Mesodermal cell (in vitro differentiated cells): ENCODE measurements around the gene SLCO1C1.
"Not testable (repeated sequence)": the region's sequence is repeated elsewhere in the genome, so short reads cannot be mapped to it uniquely, and the experiment has no call there.

Experiments
- H3K27ac ChIP-seq: 2 replicates; pipeline ENCODE4 v1.7.0; 2013; ENCODE audit warnings: mild to moderate bottlenecking, low read depth, low read length, moderate library complexity; ENCODE audit not compliant: severe bottlenecking
- H3K36me3 ChIP-seq: 2 replicates; pipeline ENCODE4 v1.7.1; 2013; ENCODE audit warnings: mild to moderate bottlenecking, low read length, moderate library complexity; ENCODE audit not compliant: control insufficient read depth, insufficient read depth
- H3K4me1 ChIP-seq: one replicate; pipeline ENCODE4 v1.7.1; 2013; ENCODE audit warnings: mild to moderate bottlenecking, low read length; ENCODE audit not compliant: insufficient read depth, control insufficient read depth, poor library complexity, severe bottlenecking
- H3K4me3 ChIP-seq: 2 replicates; pipeline ENCODE4 v1.7.0; 2013; ENCODE audit warnings: low read length, control low read depth, mild to moderate bottlenecking; ENCODE audit not compliant: insufficient read depth, poor library complexity, severe bottlenecking; ENCODE audit errors: extremely low read depth
- H3K9me3 ChIP-seq: 2 replicates; pipeline ENCODE4 v1.7.1; 2013; ENCODE audit warnings: mild to moderate bottlenecking, low read length, moderate library complexity; ENCODE audit not compliant: control insufficient read depth
- WGBS, 2 experiments: methylation state at CpG; one replicate each; pipeline ENCODE4 v1.1.5; 2013; ENCODE audit warnings: missing lambda C conversion rate in 2 of 2; ENCODE audit not compliant: insufficient coverage in 2 of 2; 5-methylcytosine and 5-hydroxymethylcytosine counted together

The SLCO1C1 gene

GRCh38 chr12:20716985-20717384 is 21.9 kb downstream of the SLCO1C1 start:
- no CpG with 5 or more reads among the region's 1 CpG for WGBS, 2 experiments
- no peaks in the 10 kb centered on the region for H3K9me3 ChIP-seq

DNA sequence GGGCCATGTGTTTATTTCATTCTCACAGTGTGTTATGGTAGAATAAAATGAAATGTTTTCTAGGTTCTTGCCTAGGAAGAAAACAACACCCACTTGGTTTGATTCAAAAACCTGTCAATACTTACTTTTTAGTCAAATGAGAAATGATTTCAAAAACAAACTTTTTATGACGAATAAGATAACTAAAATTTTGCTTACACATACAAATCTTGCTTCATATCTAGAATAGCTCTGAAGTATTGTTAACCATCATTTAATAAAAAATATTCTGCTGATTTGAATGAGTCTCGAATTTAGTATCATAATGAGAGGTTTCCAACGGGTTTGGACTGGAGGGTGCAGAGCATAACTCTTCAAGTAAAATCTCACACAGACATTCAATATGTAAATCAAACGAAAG is 23.2 kb downstream of the SLCO1C1 start:
- no peaks in the 10 kb centered on the region for H3K36me3 ChIP-seq
- WGBS, 2 experiments, result 90% methylated on average over 2 of the region's 4 CpGs; no CpG with 5 or more reads in 1 of the 2 experiments
- no peaks in the 10 kb centered on the region for H3K9me3 ChIP-seq

More at GRCh38 chr12:20716985-20717384, 21.9 kb downstream of the SLCO1C1 start:
- Histone ChIP-seq H3K4me1 (peaks cover 5% of the 10 kb centered on the region), H3K27ac (no peak overlapping the region), H3K4me3 (no peak overlapping the region), H3K36me3 (no peaks in the 10 kb centered on the region)

GRCh38 chr12:20722142-20722541 is 27.0 kb downstream of the SLCO1C1 start:
- H3K4me1 ChIP-seq, result no peaks in the 10 kb centered on the region
- no peak overlapping the region for H3K4me3 ChIP-seq
- 100% methylated on average over 1 of the region's 1 CpG; no CpG with 5 or more reads in 1 of the 2 experiments for WGBS, 2 experiments
- no peak overlapping the region for H3K27ac ChIP-seq
- H3K9me3 ChIP-seq, result no peaks in the 10 kb centered on the region
- H3K36me3 ChIP-seq, result no peaks in the 10 kb centered on the region

More for the DNA sequence above, 23.2 kb downstream of the SLCO1C1 start:
- Histone ChIP-seq H3K27ac (no peak overlapping the region), H3K4me1 (no peaks in the 10 kb centered on the region), H3K4me3 (no peak overlapping the region)

- H3K27ac ChIP-seq, result no peak overlapping the region
- H3K4me3 ChIP-seq, result no peak overlapping the region
- H3K36me3 ChIP-seq, result no peaks in the 10 kb centered on the region
- no CpG with 5 or more reads among the region's 1 CpG for WGBS, 2 experiments
- no peaks in the 10 kb centered on the region for H3K4me1 ChIP-seq
- no peaks in the 10 kb centered on the region for H3K9me3 ChIP-seq
Measured at GRCh38 chr12:20731274-20731673, 36.1 kb downstream of the SLCO1C1 start.

DNA sequence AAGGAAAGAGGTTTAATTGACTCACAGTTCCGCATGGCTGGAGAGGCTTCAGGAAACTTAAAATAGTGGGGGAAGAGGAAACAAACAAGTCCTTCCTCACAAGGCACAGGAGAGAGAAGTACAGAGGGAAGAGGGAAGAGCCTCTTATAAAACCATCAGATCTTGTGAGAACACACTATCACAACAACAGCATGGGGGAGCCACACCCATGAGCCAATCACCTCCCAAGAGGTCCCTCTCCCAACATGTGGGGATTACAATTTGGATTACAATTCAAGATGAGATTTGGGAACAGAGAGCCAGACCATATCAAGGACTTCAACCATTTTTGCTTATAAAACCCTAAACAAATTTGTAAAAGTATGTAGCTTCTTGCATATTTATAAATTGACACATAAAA is 45.8 kb downstream of the SLCO1C1 start:
- no CpG with 5 or more reads among the region's 1 CpG for WGBS, 2 experiments
- Histone ChIP-seq H3K27ac (no peak overlapping the region), H3K36me3 (no peaks in the 10 kb centered on the region), H3K4me3 (no peak overlapping the region), H3K4me1 (no peaks in the 10 kb centered on the region), H3K9me3 (no peaks in the 10 kb centered on the region)

DNA sequence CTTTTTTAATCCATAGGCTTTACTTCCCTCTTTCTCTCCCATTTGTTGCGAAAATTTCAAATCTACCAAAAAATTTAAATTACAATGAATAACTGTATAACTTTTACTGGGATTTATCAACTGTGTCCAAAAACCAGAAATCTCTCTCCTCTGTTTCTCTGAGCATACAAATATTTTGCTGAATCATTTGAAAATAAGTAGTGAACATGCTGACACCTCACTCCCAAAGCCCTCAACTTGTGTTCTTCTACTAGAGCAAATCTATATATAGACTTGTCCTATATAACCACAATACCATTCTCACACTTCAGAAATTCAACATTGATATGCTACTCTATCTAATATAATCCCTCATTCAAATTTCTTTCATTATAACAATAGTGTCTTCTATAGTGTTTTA is 53.1 kb downstream of the SLCO1C1 start:
- no peak overlapping the region for H3K4me3 ChIP-seq
- H3K9me3 ChIP-seq, result no peaks in the 10 kb centered on the region
- no peaks in the 10 kb centered on the region for H3K36me3 ChIP-seq
- WGBS, 2 experiments, result no CpG with 5 or more reads among the region's 1 CpG
- H3K27ac ChIP-seq, result no peak overlapping the region
- no peaks in the 10 kb centered on the region for H3K4me1 ChIP-seq

DNA sequence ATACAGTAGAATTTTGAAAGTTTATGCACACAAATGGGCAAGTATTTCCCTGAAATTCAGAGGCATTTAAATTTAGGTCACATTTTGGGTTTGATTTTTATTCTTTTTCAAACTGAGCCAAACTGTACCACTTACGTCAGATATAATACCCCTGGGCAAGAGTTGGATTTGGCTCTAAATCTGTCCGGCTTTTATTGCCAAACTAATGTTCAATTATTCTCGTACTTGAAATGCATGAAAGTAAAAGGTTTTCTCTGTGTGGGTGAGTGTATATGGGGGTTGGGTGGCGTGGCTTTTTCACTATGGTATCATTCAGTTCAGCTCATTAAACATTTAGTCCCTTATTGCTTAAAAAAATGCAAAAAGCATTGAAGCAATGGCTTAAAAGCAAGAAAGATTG is 55.9 kb downstream of the SLCO1C1 start:
- Histone ChIP-seq H3K9me3 (no peaks in the 10 kb centered on the region), H3K4me3 (no peak overlapping the region), H3K4me1 (no peaks in the 10 kb centered on the region), H3K36me3 (no peaks in the 10 kb centered on the region), H3K27ac (no peak overlapping the region)
- WGBS, 2 experiments, result 100% methylated on average over 2 of the region's 4 CpGs; no CpG with 5 or more reads in 1 of the 2 experiments

GRCh38 chr12:20777420-20777819 is 82.3 kb downstream of the SLCO1C1 start:
- WGBS, 2 experiments, result 86 to 93% methylated on average over 8 to 13 of the region's 20 CpGs
- H3K9me3 ChIP-seq, result peaks cover 7% of the 10 kb centered on the region

GRCh38 chr12:20778969-20779368 is 83.8 kb downstream of the SLCO1C1 start:
- Histone ChIP-seq H3K9me3 (peaks cover 7% of the 10 kb centered on the region), H3K27ac (no peak overlapping the region), H3K36me3 (no peaks in the 10 kb centered on the region), H3K4me1 (no peaks in the 10 kb centered on the region), H3K4me3 (no peak overlapping the region)
- WGBS, 2 experiments, result no CpG with 5 or more reads among the region's 2 CpGs

More at GRCh38 chr12:20777420-20777819, 82.3 kb downstream of the SLCO1C1 start:
- Histone ChIP-seq H3K36me3 (no peaks in the 10 kb centered on the region), H3K4me3 (no peak overlapping the region), H3K4me1 (no peaks in the 10 kb centered on the region), H3K27ac (no peak overlapping the region)

DNA sequence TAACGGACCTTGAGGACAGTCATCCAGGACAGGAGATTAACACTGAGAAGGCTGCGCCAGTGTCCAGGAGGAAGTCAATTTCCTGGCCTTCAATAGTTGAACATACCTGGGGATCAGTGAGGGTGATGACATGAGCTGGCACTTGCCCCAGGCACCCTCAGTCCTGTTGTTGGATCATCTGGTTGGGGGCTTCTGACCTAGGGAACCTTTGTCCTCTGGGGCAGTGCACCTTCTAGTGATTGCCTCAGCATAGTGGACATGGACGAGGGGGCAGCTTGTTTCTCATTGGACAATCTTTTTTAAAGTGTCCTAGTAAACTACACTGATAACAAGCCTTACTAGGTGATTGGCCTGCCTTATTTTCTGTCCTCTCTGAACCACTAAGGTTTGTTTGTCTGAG is 84.8 kb downstream of the SLCO1C1 start:
- not testable (repeated sequence) for H3K36me3 ChIP-seq, H3K27ac ChIP-seq, H3K9me3 ChIP-seq, H3K4me1 ChIP-seq, H3K4me3 ChIP-seq
- WGBS, 2 experiments, result 94 to 100% methylated on average over 1 to 2 of the region's 3 CpGs

GRCh38 chr12:20783796-20784357 is 88.7 kb downstream of the SLCO1C1 start:
- H3K27ac ChIP-seq, H3K4me1 ChIP-seq, H3K36me3 ChIP-seq, H3K9me3 ChIP-seq, H3K4me3 ChIP-seq: not testable (repeated sequence)
- WGBS, 2 experiments, result 94 to 100% methylated on average over 4 to 7 of the region's 13 CpGs
